ENCODE data around the gene KCNK10. TPM values are rescaled to one million over a fixed set of nuclear protein-coding genes. Genes with fewer than 3 reads are reported as not detected.

Gene KCNK10
- total RNA-seq, 1 experiment from 2014 or later, result not detected

DNA sequence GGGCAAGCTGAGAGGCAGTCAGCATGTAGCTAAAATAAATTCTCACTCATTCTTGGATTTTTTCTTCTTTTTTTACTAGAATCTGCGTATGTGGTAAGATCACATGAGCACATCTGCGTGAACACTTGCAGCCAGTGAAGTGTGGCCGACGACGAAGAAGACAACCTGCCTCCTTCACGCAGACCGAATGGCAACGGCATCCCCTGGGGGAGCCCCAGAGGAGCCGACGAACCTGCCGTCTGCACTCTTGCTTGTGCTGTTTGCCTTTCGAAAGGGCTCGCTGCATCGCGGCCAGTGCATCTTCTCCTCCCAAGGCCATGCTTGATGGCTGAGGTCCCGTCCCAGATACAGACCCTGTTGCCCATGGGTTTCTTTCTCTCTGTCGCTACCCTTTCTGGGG lies 113.8 kb downstream of the KCNK10 start:
- H3K27me3 ChIP-seq (replicated peaks; ENCODE audit: insufficient read depth, low read depth, low read length, poor library complexity), result no peaks in the 10 kb centered on the region
- no peak overlapping the region for H3K27ac ChIP-seq (ENCODE audit: low read depth, low read length, poor library complexity, severe bottlenecking)
- intact Hi-C loops (cut with micrococcal nuclease; ENCODE audit: unreplicated experiment), result no loop called here
- DNase-seq (ENCODE audit: low spot score), result no peak
- no peaks in the 10 kb centered on the region for H3K9me3 ChIP-seq (ENCODE audit: low read depth, low read length, poor library complexity, severe bottlenecking)
- no TSS peak for BruUV-seq (replicated peaks)
- no peaks in the 10 kb centered on the region for H3K4me1 ChIP-seq (ENCODE audit: insufficient read depth, low read length, poor library complexity, severe bottlenecking)
- TF ChIP-seq EZH2 (IDR thresholded peaks at IDR 0.05; ENCODE audit: borderline replicate concordance, low read depth, low read length, poor library complexity, severe bottlenecking), result no peak
- TF ChIP-seq, protein P1, sequence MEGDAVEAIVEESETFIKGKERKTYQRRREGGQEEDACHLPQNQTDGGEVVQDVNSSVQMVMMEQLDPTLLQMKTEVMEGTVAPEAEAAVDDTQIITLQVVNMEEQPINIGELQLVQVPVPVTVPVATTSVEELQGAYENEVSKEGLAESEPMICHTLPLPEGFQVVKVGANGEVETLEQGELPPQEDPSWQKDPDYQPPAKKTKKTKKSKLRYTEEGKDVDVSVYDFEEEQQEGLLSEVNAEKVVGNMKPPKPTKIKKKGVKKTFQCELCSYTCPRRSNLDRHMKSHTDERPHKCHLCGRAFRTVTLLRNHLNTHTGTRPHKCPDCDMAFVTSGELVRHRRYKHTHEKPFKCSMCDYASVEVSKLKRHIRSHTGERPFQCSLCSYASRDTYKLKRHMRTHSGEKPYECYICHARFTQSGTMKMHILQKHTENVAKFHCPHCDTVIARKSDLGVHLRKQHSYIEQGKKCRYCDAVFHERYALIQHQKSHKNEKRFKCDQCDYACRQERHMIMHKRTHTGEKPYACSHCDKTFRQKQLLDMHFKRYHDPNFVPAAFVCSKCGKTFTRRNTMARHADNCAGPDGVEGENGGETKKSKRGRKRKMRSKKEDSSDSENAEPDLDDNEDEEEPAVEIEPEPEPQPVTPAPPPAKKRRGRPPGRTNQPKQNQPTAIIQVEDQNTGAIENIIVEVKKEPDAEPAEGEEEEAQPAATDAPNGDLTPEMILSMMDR (conservative IDR thresholded peaks at IDR 0.05; ENCODE audit: low read depth, low read length), result no peak
- POLR2A ChIA-PET (ENCODE audit: low non-redundant PET), result no interaction called here
- no peaks in the 10 kb centered on the region for H3K36me3 ChIP-seq (ENCODE audit: insufficient read depth, low read length, poor library complexity, severe bottlenecking)
- CTCF ChIA-PET, result no interaction called here
- no peak overlapping the region for H3K4me3 ChIP-seq (ENCODE audit: low read depth, low read length, poor library complexity, severe bottlenecking)

GRCh38 chr14:88208858-88209257 lies 114.2 kb downstream of the KCNK10 start:
- CTCF ChIA-PET, result no interaction called here
- no TSS peak for BruUV-seq (replicated peaks)
- DNase-seq (ENCODE audit: low spot score), result no peak
- Histone ChIP-seq H3K36me3 (ENCODE audit: insufficient read depth, low read length, poor library complexity, severe bottlenecking) (no peaks in the 10 kb centered on the region), H3K4me3 (ENCODE audit: low read depth, low read length, poor library complexity, severe bottlenecking) (no peak overlapping the region), H3K4me1 (ENCODE audit: insufficient read depth, low read length, poor library complexity, severe bottlenecking) (no peaks in the 10 kb centered on the region), H3K27me3 (replicated peaks; ENCODE audit: insufficient read depth, low read depth, low read length, poor library complexity) (no peaks in the 10 kb centered on the region), H3K9me3 (ENCODE audit: low read depth, low read length, poor library complexity, severe bottlenecking) (no peaks in the 10 kb centered on the region), H3K27ac (ENCODE audit: low read depth, low read length, poor library complexity, severe bottlenecking) (no peak overlapping the region)
- intact Hi-C loops (cut with micrococcal nuclease; ENCODE audit: unreplicated experiment), result no loop called here
- no peak for TF ChIP-seq EZH2 (IDR thresholded peaks at IDR 0.05; ENCODE audit: borderline replicate concordance, low read depth, low read length, poor library complexity, severe bottlenecking)
- TF ChIP-seq, protein P1 (conservative IDR thresholded peaks at IDR 0.05; ENCODE audit: low read depth, low read length), result no peak
- POLR2A ChIA-PET (ENCODE audit: low non-redundant PET), result no interaction called here

GRCh38 chr14:88204221-88204620 lies 118.8 kb downstream of the KCNK10 start:
- H3K4me1 ChIP-seq (ENCODE audit: insufficient read depth, low read length, poor library complexity, severe bottlenecking), result no peaks in the 10 kb centered on the region
- no peaks in the 10 kb centered on the region for H3K36me3 ChIP-seq (ENCODE audit: insufficient read depth, low read length, poor library complexity, severe bottlenecking)
- TF ChIP-seq, protein P1 (conservative IDR thresholded peaks at IDR 0.05; ENCODE audit: low read depth, low read length), result no peak
- no peak for TF ChIP-seq EZH2 (IDR thresholded peaks at IDR 0.05; ENCODE audit: borderline replicate concordance, low read depth, low read length, poor library complexity, severe bottlenecking)
- H3K9me3 ChIP-seq (ENCODE audit: low read depth, low read length, poor library complexity, severe bottlenecking), result no peaks in the 10 kb centered on the region
- ChIA-PET CTCF (no interaction called here), POLR2A (ENCODE audit: low non-redundant PET) (no interaction called here)
- no peak for DNase-seq (ENCODE audit: low spot score)
- BruUV-seq (replicated peaks), result no TSS peak
- H3K27ac ChIP-seq (ENCODE audit: low read depth, low read length, poor library complexity, severe bottlenecking), result no peak overlapping the region
- H3K27me3 ChIP-seq (replicated peaks; ENCODE audit: insufficient read depth, low read depth, low read length, poor library complexity), result peaks cover 6% of the 10 kb centered on the region
- H3K4me3 ChIP-seq (ENCODE audit: low read depth, low read length, poor library complexity, severe bottlenecking), result no peak overlapping the region
- intact Hi-C loops (cut with micrococcal nuclease; ENCODE audit: unreplicated experiment), result no loop called here
